ENCODE results near the gene CHD9.
"Not testable (repeated sequence)": the region's sequence is repeated elsewhere in the genome, so short reads cannot be mapped to it uniquely, and the experiment has no call there.

The CHD9 gene

DNA sequence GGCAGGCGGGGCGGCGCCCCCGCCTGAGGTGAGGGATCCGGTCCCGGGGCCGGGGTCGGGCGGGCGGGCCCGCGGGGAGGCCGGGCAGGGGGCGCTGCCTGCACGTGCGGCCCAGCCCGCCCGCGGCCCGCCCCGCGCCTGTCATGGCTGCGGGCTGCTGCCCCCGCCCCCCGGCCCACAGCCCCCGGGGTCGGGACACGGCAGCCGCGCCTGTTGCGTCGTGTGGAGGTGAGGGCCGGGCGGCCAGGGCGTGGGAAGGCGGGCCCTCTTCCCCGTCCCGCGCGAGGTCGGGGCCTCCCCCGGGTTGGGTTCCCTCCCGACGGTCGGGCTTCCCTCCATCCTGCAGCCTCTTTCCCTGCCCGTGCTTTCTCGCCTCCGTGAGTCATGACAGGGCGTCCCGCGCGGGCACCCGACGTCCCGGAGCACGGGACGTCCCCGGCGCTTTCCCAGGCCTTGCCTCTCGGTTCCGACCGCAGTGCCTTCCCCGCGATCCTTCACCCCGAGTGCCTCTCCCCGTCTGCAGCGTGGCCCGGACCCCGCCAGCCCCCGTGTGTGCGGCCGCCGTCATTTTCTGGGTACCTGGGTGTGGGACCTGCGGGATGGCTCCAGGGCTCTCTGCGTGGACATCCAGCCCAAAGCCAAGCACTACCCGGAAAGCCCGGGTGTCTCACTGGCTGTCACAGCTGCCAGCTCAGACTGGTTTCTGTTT lies 76.7 kb downstream of the CHD9 start:
- no peak for DNase-seq (ENCODE audit: low read depth)

GRCh38 chr16:53132406-53132805 lies 77.6 kb downstream of the CHD9 start:
- DNase-seq (ENCODE audit: low read depth) = no peak

DNA sequence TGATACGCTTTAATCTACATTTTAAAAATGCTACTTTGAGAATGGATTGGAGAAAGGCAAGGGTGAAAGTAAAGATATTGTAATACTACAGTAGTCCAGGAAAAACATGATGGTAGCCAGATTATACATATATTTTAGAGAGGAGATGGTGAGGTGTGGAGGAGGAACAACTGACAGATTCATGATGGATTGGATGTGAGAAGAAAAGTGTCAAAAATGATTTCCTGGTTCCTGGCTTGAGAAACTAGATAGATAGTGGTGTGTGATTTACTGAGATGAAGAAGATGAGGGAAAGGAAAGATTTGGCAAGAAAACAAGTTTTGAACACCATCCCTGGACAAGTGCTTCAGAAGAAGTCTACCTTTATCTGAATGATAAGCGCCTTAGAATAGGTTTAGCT lies 80.5 kb downstream of the CHD9 start:
- no peak for DNase-seq (ENCODE audit: low read depth)

DNA sequence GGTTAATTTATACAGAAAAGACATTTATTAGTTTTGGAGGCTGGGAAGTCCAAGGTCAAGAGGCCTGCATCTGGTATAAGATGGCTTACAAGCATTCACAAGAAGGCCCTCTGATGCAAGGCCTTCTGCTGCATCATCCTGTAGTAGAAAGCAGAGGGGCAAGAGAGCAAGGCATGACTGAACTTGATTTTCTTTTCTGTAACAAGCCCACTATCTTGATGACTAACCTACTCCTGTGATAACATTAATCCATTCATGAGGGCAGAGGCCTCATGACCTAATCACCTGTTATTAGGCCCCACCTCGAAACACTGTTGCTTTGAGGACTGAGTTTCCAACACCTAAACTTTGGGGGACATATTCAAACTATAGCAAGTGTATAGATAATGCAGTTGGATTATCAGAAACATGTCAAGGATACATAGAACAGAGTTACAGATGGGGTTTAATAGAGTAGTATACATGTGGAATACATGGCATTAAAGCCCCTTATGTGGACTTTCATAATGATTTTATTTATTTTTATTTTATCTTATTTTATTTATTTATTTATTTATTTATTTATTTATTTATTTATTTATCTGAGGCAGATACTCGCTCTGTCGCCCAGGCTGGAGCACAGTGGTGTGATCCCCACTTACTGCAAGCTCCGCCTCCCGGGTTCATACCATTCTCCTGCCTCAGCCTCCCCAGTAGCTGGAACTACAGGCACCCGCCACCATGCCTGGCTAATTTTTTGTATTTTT lies 88.2 kb downstream of the CHD9 start:
- DNase-seq (ENCODE audit: low read depth) = no peak

DNA sequence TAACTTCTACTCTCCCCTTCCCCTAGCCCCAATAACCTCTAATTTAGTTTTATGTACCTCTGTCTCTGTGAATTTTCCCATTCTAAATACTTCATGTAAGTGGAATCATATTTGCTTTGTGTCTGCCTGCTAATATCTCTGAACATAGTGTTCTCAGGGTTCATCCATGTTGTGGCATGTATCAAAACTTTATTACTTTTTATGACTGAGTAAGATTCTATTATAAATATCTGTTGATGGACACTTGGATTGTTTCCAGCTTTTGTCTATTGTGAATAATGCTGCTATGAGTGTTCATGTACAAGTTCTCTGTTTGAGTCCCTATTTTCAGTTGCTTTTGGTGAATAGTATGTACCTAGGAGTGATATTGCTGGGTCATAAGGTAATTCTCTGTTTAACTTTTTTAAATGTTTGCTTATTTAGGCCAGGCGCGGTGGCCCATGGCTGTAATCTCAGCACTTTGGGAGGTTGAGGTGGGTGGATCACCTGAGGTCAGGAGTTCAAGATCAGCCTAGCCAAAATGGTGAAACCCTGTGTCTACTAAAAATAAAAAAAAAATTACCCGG lies 92.8 kb downstream of the CHD9 start:
- DNase-seq (ENCODE audit: low read depth) = no peak

DNA sequence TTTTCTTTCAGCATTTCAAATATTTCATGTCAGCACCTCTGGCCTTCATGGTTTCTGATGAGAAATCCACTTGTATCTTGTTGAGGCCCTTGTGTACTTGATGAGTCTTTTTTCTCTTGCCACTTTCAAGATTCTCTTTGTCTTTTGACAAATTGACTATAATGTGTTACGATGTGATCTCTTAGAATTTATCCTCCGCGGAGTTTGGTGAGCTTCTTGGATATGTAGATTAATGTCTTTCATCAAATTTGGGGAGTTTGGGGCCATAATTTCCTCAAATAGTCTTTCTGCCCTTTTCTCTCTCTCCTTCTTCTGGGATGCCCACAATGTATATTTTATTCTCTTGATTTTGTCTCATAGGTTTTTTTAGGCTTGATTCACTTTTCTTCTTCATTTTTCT lies 96.0 kb downstream of the CHD9 start:
- no peak for DNase-seq (ENCODE audit: low read depth)

GRCh38 chr16:53152329-53152728 lies 97.5 kb downstream of the CHD9 start:
- no peak for DNase-seq (ENCODE audit: low read depth)

DNA sequence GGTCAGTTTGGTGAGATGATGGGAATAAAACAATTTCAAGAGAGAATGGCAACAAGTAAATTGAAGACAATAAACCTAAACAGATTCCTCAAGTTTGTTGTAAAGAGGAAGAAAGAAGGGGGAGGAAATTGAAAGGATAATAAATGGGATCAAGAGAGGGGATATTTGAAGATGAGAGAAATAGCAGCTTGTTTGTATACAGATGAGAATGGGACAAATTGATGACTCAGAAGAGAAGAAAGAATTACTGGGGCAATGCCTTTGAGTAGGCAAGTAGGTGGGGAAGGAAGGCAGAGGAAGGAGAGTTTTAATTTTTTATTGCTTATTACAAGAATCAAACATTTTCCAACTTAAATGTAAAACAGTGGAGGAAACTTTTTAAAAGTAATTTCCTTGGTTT lies 98.3 kb downstream of the CHD9 start:
- no peak for DNase-seq (ENCODE audit: low read depth)

- no peak for DNase-seq (ENCODE audit: low read depth)
These were observed 99.7 kb downstream of the CHD9 start for GRCh38 chr16:53154513-53154912.

GRCh38 chr16:53156516-53156915 lies 101.7 kb downstream of the CHD9 start:
- DNase-seq (ENCODE audit: low read depth) = peak; percentile 14

- no peak for DNase-seq (ENCODE audit: low read depth)
These were observed 105.1 kb downstream of the CHD9 start for GRCh38 chr16:53159781-53160436.

DNA sequence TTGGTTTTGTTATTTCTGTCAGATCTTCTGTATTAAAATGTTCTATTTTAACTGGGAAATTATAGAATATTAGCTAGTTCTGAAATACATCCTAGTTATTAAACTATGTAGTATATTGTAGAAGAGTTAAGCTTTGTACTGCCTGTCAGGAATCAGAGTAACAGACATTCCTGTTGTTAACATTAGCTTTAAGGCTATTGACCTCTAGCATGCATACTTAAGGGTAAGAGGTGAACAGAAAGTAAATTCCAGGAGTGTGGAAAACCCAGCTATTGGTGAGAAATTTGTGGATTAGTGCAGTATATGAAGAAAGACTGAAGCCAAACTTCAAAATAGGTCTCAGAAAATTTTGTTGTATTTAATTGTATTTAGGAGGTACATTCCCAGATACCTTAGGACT lies 111.3 kb downstream of the CHD9 start:
- DNase-seq (ENCODE audit: low read depth) = no peak

GRCh38 chr16:53168744-53169143 lies 114.0 kb downstream of the CHD9 start:
- DNase-seq (ENCODE audit: low read depth) = no peak

DNA sequence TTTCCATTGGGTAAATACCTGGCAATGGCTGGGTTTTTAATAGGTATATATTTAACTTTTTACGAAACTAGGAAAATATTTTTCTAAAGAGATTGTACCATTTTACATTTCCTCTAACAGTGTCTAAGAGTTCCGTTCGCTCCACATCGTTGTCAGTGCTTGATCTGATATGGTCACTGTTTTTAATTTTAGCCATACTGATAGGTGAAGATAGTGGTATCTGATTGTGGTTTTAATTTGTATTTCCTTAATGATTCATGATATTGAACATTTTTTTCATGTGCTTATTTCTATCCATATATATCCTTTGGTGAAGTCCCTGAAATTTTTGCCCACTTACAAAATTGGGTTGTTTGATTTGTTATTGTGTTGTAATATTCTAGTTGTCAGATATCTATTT lies 117.7 kb downstream of the CHD9 start:
- DNase-seq (ENCODE audit: low read depth) = no peak

- no peak for DNase-seq (ENCODE audit: low read depth)
These were observed 120.3 kb downstream of the CHD9 start for GRCh38 chr16:53175118-53175517.

GRCh38 chr16:53176434-53176833 lies 121.6 kb downstream of the CHD9 start:
- no peak for DNase-seq (ENCODE audit: low read depth)

GRCh38 chr16:53183442-53183841 lies 128.7 kb downstream of the CHD9 start:
- no peak for DNase-seq (ENCODE audit: low read depth)

GRCh38 chr16:53185741-53186140 lies 130.9 kb downstream of the CHD9 start:
- DNase-seq (ENCODE audit: low read depth) = not testable (repeated sequence)

- DNase-seq (ENCODE audit: low read depth) = no peak
These were observed 133.0 kb downstream of the CHD9 start for GRCh38 chr16:53187775-53188174.

DNA sequence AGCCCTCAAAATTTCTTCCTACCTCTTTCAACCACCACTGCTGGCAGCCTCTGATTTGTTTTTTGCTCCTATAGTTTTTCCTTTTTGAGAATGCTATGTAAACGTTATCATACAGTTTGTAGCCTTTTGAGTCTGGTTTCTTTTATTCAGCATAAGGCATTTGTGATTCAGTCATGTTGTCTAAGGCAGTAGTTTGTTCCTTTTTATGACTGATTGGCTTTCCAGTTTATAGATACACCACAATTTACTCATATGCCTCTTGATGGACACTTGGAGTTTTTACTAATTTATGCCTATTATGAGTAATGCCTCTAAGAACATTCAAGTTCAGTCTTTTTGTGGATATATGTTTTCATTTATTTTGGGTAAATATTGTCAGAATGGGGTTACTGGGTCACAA lies 136.6 kb downstream of the CHD9 start:
- DNase-seq (ENCODE audit: low read depth) = no peak

- no peak for DNase-seq (ENCODE audit: low read depth)
These were observed 144.1 kb downstream of the CHD9 start for GRCh38 chr16:53198933-53199332.

DNA sequence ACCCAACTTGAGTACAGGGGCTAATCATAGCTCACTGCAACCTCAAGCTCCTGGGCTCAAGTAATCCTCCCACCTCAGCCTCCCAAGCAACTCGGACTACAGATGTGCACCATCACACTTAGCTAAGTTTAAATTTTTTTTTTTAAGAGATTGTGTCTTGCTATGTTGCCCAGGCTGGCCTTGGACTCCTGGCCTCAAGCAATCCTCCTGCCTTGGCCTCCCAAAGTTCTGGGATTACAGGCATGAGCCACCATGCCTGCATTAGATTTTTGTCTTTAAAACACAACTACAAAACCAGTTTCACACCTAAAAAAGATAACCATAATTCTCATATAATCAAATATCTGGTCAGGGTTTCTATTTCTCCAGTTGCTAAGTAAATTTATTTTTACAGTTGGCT lies 147.1 kb downstream of the CHD9 start:
- DNase-seq (ENCODE audit: low read depth) = no peak

GRCh38 chr16:53202398-53202797 lies 147.6 kb downstream of the CHD9 start:
- no peak for DNase-seq (ENCODE audit: low read depth)

All from GM04503 (cell line).